Uterus (tissue), 2 donors: ENCODE measurements around the gene GPSM1.

Experiments used
- CTCF ChIP-seq, 4 experiments: fragments of 200-600 bp in 2 of 4; fragments of 450-650 bp in 2 of 4; sonication (generic) in 2 of 4; IDR thresholded peaks; one replicate each; pipeline ENCODE4 v1.5.1; 2016 to 2019; ENCODE audit warnings: antibody characterized with exemption in 4 of 4, mild to moderate bottlenecking in 2 of 4, moderate library complexity in 1 of 4
- POLR2A ChIP-seq, 2 donors: fragments of 450-650 bp; IDR thresholded peaks; one replicate each; pipeline ENCODE4 v1.6.1; 2016; ENCODE audit warnings: antibody characterized with exemption in 2 of 2, mild to moderate bottlenecking in 1 of 2, moderate library complexity in 1 of 2

DNA sequence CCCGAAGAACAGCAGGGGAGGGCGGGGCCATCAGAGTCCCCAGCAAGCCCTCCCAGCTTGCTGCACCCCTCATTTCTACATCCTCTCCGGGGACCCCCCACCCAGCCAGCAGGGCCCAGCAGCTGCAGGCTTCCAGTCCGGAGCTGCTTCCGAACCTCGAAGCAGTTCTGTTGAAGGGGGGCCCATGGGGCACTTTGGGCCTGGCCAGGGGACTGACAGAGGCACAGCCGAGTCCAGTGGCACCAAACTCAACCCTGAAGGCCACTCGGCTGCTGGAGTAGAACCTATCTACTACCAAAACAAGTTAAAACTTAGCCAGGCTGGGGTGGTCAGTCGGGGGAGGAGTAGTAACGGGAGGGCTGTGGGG lies 15.3 kb upstream of the GPSM1 start:
- no peak for TF ChIP-seq CTCF (IDR thresholded peaks at IDR 0.05)
- no peak for TF ChIP-seq POLR2A (IDR thresholded peaks at IDR 0.05)
